GM21529 (cell line): ENCODE measurements around the gene HOXC10.

Experiments
- ATAC-seq: cut with Tn5 transposase; IDR thresholded peaks from one replicate; pipeline ENCODE4 v1.9.1; 2021; ENCODE audit not compliant: unreplicated experiment

Gene HOXC10

DNA sequence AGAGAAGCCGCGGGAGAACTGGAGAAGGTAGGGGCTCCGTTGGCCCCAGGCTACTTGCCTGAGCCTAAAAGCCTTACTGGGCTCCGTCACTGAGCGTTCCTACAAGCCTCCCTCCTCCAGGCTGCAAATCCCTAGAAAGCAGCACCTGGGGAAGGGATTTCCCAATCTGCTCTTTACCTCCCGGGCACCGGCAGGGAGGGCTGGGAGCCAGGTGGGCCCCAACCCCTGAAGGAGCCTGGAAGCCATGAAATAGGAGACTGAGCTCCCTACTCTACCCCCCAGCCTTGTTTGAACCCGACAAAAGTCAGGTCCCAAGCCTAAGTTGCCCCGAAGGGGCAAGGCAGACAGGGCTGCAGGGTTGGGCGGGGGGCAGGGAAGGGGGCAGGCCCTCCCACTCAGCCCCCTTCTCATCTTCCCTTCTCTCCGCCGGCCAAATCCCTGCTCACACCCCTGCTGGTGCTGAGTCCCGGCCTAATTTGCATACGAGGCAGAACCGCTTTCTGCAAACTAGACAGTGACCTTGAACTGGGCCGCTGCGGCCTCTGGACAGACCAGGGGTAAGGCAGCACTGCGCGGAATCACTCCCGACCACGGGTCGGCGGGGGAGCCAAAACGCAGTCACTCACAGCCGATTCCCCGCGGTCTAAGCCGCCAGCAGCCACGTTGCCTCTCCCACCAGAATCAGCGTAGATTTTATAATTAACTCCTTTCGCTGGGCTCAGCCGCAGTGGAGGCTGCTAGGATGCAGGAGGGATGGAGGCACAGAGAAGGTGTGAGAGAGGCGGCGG is 34.0 kb upstream of the HOXC10 start:
- ATAC-seq, result no peak

DNA sequence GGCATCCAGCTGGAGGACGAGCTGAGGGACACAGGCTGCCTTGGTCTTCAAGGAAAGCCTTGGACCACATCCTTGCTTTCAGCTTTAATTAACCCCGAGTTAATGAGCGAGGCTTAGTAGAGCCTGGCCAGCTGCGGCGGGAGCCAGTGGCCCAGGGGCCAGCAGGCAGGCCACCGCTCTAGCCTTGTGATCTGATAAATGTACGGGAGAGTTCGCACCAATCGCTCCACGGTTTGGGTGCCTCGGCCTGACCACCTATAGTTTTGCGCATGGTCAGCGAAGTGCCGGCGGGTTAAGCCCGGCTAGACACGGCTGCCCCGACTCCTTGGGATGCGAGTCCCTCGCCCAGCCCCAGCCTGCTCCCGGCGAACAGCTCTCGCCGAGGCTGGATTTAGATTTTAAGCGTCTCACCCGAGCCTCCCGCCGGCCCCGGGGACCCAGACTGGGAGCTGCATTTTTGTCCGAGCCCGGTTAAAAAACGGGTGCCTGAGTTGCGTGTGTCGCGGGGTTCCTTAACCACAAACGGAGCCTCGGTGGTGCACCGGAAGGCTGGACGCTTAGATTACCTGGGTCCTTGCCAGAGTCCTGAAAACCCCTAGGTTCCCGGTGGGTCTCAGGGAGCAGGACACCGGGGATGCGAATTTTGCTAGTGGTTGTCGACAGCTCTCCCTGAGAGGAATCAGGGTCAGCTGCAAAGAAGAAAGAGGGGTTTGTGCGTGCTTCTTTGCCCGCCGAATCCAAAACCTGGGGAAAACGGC is 33.2 kb upstream of the HOXC10 start:
- ATAC-seq, result no peak

DNA sequence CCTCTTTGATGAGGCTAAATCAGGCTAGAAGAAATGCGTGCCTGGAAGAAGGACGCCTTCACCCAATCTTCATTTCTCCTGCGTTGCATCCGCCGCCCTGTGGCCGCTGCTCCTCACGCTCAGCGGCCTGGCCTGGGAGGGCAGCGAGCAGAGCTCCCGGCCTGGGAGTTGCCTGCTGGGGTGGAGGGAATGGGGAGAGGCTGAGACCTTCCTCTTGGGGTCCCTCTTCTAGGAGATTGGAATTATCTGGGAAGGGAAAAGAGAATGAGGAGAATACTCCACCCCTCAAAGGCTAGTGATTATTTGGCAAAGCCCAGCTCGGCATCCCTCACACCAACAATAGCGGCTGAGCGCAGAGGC is 32.6 kb upstream of the HOXC10 start:
- ATAC-seq, result no peak

DNA sequence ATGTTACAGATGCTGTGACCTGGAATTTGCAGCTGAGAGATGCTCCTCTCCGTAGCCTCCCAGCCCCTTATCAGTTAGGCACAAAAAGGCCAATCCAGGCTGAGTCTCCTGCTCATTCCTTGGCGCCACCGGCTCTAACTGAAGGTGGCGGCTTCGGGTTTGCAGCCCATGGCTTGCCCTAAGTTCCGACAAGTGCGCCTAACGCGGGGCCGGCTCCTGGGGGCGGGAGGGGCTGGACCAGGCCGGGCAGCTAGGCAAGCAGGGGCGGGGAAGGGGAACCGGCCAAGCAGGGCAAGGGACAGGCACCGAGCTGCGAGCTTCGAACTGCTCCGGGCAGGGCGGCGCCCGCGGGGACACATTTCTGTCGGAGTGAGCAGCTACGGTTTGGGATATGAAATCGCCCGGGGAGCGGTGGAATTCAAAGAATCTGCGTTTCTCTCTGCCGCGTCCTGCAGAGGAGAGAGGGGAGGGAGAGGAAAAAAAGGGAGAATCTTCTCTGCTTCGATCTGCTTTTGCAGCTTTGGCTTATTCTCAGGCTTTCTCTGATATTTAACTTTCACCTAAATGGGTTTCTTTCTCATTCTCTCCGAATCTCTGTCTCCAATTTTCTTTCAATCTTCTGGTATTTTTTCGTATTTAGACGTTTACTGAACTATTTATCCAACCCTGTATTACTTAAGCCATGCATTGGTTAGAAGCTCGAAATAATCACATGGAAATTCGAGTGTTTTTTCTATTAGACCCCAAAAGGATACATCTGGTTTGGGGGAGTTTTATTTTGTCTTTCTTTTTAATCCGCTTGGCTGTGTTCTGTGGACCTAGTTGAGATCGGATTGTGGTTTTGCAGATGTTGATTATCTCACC is 31.8 kb upstream of the HOXC10 start:
- no peak for ATAC-seq

DNA sequence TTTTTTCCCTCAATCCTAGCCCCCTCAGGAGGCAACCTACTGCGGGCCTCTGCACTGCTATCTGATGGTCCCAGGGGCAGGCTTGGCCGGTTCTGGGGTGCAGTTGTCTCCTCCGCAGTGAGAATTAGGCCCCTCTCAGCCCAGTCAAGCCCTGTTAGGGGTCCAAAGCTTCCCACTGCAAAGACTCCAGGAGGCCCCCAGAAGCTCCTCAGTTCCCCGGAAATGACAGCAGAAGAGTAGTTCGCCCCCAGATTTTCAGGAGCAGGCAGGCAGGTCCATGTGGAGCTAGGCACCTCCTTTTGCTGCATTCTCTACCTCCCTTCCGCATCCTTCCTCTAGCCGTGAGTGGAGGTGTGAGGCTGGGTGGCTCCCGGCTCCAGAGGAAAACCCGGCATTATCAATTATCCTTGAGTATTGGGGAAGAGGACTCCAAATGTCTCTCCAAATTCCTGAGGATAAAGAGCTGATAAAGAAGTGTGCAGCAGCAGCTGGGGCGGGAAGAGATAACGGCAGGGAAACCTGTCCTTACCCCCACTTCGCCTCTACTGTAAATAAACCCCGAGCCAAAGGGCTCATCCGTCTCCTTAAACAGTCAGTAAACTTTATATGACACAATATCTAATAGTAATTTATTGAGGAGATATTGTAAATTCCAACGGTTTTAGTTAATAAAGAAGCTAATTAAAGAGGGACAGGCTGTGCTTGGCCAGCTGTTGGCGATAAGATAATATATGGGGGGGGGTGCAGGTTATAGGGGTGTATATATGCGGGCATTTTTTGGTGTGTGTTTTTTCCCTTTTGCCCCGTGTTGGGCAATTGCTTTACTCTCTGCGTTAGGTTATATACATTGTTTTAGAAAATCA is 30.9 kb upstream of the HOXC10 start:
- ATAC-seq, result no peak

DNA sequence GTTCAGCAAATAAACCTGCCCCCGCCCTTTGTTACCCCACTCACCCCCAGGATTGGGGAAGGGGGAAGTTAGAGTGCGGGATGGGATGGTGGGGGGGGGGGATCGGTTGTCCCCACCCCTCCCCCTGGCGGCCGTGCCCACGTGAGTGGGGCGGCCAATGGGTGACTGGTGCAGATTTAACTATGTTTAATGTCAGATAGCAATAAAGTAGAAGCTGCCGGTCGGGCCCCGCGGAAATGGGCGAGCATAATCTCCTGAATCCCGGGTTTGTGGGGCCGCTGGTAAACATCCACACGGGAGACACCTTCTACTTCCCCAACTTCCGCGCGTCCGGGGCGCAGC is 30.3 kb upstream of the HOXC10 start, which contains the start of gene HOXC12:
Gene HOXC12, plus strand, starts transcription at position 210 of the 342 bp plus-strand sequence. Its CDS starts 27 bp downstream, at position 237.
- no peak for ATAC-seq

DNA sequence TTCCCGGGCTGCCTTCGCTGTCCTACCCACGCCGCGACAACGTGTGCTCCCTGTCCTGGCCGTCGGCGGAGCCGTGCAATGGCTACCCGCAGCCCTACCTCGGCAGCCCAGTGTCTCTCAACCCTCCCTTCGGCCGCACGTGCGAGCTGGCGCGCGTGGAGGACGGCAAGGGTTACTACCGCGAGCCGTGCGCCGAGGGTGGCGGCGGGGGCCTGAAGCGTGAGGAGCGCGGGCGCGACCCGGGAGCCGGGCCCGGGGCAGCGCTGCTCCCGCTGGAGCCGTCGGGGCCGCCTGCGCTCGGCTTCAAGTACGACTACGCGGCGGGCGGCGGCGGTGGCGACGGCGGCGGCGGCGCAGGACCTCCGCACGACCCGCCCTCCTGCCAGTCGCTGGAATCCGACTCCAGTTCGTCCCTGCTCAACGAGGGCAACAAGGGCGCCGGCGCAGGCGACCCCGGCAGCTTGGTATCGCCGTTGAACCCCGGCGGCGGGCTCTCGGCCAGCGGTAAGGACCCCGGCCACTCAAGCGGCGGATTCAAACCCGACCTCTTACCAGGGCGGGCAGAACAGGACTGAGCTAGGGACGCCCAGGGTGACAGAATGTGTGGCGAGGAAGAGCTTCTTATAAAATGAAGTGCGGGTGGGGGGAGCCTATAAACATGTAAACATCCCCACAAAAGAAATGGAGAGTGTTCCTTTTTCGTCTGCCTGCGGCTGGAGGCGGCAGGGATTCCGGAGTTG is 29.7 kb upstream of the HOXC10 start:
- ATAC-seq, result no peak

DNA sequence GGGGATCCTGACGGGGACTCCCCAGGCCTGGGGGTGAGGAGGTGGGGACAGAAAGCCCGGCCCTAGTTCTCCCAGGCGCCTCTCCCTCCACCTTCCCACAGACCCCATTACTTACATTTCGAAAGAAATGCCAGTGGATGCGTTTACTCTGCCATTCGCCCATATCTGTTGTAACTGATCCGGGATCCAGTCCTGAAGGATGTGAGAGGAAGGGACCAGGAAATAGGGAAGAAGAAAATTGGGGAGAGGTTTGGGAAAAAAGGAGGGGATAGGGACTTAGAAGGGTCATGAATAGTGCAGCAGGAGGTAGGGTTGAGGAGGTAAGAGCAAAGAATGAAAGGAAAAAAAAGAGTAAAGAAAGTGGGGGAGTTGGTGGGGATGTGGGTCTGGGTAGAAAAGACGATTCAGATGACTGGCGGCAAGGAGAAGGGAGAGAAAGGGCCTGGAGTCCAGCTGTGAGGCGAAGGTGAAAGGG is 29.1 kb upstream of the HOXC10 start:
- no peak for ATAC-seq

DNA sequence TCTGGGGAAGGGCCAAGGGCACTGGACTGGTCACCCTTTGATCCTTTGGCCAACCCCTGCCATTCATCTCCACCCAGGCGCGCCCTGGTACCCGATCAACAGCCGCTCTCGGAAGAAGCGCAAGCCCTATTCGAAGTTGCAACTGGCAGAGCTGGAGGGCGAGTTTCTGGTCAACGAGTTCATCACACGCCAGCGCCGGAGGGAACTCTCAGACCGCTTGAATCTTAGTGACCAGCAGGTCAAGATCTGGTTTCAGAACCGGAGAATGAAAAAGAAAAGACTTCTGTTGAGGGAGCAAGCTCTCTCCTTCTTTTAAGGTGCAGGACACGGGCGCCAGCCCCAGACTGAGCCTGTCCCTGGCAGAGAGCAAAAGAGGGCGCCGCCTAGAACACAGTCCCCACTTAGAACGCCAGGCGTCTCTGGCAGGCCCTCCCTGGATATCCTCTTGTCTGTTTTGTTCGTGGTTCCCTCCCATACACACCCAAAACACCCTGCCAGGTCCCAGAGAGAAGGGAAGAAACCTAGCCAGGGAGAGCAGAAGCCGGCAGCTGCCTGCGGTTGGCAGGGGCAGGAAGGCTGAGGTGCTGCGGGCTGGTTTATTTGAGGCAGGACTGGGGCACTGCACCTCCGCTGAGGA is 28.6 kb upstream of the HOXC10 start:
- ATAC-seq, result no peak

DNA sequence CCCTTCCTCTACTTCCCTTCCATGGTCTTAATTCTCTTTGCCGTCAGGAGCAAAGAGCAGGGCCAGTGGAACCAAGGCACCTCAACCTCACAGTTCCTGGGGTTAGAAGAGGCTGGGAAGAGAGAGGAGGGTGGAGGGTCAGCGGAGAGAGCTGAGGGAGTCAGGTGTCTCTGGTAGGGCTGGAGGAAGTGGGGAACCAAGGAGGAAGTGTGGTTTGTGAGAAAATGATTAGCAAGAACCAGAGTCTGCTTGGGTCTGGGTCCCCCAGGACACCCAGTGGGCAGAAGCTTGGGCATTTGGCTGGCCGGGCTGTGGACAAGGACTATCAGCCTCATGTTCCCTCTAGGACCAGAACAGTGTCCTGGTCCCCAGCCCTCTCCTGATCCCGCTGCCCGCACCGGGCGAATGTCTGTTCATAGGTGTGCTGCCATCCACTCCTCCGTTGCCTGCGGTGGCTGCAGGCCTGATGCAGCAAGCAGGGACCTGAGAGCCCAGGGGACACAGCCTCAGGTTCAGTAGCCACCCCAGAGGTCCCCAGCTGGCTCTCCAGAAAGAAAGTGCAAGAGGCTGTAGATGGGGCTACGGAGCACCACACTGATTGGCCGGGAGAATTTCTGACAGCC is 27.9 kb upstream of the HOXC10 start:
- ATAC-seq, result no peak

DNA sequence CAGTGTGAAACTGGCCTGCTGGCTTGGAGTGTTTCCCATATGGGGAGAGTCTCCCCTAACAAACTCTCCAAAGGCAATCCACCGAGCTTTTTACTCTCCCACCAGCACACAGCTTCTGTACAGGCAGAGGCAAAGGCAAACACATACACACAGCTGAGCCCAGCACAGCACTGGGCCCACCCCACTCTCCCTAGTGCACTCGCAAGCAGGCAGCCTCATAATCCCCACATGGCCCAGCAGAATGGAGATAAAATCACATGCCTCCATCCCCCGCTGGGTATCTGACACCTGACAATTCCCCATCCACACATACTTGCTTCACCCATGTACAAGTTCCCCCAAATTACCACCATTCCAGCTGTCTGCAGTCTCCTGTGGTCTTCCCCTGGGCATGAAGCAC is 26.8 kb upstream of the HOXC10 start:
- ATAC-seq, result no peak

DNA sequence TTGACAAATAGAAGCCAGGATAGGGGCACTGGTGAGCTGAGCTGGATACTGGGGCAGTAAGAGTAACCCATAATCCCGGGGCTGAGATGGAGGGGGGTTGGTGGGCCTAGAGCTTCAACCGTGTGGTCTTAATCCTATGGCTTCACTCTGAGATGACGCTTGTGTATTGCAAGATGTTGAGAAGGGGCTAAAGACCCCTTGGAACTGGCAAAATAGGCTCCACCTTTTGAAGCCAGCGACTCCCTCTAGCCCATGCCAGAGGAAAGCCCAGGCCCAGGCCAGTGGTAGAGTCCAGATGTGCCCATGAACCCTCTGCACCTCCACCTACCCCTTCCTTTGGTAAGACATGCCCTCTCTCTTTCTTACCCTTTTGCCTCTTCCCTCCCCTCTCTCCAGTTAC is 25.6 kb upstream of the HOXC10 start:
- ATAC-seq, result no peak

DNA sequence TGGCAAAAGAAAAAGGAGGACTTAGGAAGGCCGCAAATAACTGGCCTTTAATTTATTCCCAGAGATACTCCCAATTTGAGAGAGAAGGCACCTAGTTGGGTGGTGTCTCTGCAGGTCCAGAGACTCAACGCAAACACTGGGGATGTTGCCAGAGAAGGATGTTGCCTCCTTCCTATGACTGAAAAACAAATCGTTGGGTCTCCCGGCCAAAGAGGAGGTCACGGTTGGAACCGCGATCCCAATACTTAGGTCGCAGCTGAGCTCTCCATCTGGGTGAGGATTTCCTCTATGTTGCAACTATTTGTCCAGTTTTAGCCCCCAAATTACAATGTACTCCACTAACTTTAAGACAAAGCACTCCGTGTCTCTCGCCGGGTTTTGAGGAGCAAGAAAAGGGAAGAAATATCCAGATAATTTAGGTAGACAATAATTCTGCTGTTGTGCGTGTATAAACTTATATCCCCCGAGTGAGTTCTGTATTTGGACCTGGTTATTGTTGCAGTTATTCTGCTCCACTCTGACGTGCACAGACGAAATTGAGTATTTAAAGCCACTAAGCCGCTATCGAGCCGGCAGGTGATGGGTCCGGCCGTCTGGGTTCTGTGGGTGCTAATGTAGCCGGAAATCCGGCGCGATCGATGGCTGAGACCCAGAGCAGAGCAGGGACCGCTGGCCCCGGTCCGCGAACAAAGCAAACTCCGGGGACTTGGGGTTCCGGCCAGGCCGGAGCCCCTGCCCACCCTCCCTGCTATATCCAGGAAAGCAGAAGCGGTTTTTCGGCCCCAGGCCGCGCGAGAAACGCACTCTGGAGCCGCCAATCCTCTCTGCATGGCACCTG is 24.5 kb upstream of the HOXC10 start:
- ATAC-seq, result no peak

DNA sequence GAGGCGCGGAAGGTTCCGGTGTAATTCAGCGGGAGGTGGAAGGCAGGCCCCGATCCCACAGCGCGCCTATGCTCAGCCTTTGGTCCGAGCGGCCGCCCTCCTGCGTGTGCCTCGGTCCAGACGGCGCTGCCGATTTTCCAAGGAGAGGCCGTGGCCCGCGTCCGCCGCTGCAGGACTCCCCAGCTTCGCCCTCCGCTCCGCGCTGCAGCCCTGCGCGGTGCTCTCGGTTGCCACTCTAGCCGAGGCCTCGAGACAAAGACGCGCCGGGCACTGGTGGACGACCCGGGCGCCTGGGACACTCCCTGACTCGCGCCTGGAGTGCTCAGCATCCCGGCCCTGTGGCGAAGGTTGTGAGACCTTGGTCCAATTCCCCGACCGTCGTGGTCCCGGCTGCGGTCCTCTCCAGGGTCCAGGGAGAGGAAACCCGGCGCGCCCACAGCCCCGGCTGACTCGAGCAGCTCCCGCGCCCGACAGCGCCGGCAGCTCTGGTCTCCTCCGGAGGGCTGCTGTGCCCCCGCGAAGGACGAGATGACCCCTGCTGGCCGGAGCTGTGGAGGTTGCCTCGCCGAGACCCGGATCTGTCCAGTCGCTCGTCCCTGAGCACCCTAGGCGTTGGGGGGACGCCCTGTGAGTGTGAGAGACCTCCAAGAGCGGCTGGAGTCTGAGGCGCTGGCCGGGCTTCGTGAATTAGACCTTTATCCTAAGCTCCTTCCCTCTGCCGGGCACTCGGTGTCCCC is 23.8 kb upstream of the HOXC10 start:
- no peak for ATAC-seq

DNA sequence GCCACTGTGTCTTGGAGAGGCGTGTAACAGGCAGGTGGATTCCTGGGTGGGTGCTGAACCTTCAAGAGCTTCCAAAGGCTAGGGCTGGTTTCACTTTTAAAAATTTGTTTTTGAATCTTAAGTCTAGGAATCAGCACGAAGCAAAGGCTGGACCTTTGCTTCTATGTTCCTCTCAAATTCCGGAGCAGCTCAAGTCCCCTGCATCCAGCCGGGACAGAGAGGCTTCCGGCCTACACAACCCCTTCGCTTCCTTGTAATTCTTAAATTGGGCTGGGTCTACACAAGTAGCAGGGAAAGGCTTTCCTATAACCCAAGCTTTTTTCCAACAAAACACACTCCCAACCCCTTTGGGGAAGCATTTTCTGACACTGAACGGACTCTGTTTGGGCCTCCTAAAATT is 21.9 kb upstream of the HOXC10 start:
- ATAC-seq, result no peak

DNA sequence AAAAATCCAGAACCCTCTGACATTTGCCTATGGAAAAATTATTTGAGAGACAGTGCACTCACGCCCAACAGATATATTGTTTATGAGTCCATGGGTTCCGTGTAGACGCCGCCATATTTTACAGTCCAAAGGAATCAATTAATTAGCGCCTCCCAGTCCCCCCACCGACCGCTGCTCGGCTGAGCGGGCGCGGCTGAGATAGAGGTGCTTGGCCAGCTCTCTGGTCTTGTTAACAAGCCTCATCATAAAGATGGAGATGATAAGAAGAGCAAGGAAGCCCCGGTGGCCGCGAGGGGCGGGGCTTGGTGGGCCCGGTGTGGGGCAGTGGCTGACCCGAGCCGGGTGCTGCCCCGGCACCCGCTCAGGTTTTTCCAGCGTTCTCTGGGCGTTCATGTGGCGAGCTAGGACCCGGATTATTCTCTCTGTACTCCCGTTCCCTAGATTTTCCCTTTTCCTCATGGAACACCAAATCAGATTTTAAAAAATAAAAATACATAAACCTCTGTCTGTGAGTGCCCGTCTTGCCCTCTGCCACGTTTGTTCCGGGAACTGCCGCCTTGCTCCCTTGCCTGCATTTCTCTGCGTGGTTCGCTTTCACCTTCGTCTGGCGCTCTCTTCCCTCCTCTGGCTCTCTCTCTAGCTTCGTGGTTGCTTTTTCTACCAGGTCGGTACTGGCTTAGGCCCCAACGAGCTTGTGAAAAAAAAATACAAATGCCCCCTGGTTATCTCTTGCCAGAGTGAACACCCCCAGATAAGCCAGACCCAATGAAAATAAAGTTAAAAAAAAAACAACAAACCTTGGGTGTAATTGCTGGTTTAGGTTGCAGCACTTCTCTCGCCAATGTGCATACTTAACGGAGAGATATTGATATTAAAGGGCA is 21.3 kb upstream of the HOXC10 start:
- no peak for ATAC-seq
